SK-N-SH (cell line): Measurements from ENCODE around the gene VWDE. TPM values are rescaled to one million over a fixed set of nuclear protein-coding genes. Genes with fewer than 3 reads are reported as not detected.

Experiments
- CTCF ChIA-PET: fragments of 300-600, 350-600 bp; formaldehyde crosslinking; extraction: SDS; loops from one replicate; lab custom pipeline; 2021; lab: Yijun Ruan, JAX
- POLR2A ChIA-PET: fragments of 350-600 bp; sonication (Branson Sonifier 250); formaldehyde crosslinking; extraction: SDS; loops from one replicate; lab custom pipeline; 2020; ENCODE audit warnings: antibody characterized with exemption, inconsistent platforms; lab: Yijun Ruan, JAX
- DNase-seq: peaks from one replicate; pipeline ENCODE4 v3.0.0; 2012
- H2AFZ ChIP-seq: fragments of 200-600 bp; sonication (generic); 2 replicates; pipeline ENCODE4 v1.8.1; 2016; ENCODE audit warnings: antibody characterized with exemption, mild to moderate bottlenecking, low read depth
- H3F3A ChIP-seq: fragments of 200-600 bp; sonication (generic); replicated peaks from 2 replicates; pipeline ENCODE3; 2016; ENCODE audit warnings: antibody characterized with exemption, mild to moderate bottlenecking; ENCODE audit not compliant: insufficient read depth
- H3K27ac ChIP-seq, 2 experiments: fragments of 200-500 bp in 1 of 2; fragments of 200-600 bp in 1 of 2; sonication (Bioruptor generic) in 1 of 2; sonication (generic), shearing (Covaris generic) in 1 of 2; 2 replicates each; pipeline versions ENCODE4 v1.5.1 to v1.6.1; 2014 to 2016; ENCODE audit warnings: low read depth in 2 of 2, inconsistent platforms in 1 of 2, low read length in 1 of 2, mild to moderate bottlenecking in 1 of 2, mixed read lengths in 1 of 2
- H3K27me3 ChIP-seq: fragments of 200-600 bp; sonication (generic), shearing (Covaris generic); 2 replicates; pipeline ENCODE4 v1.6.1; 2016; ENCODE audit warnings: mixed run types; ENCODE audit not compliant: insufficient read depth
- H3K36me3 ChIP-seq, 2 experiments: fragments of 200-500 bp in 1 of 2; fragments of 200-600 bp in 1 of 2; sonication (Bioruptor generic) in 1 of 2; sonication (generic) in 1 of 2; replicated peaks in 1 of 2; 2 replicates each; pipeline versions ENCODE3 to v1.5.1; 2014 to 2016; ENCODE audit warnings: low read length in 1 of 2, mild to moderate bottlenecking in 1 of 2; ENCODE audit not compliant: insufficient read depth in 2 of 2, control insufficient read depth in 1 of 2
- H3K4me1 ChIP-seq, 2 experiments: fragments of 200-500 bp in 1 of 2; fragments of 200-600 bp in 1 of 2; sonication (Bioruptor generic) in 1 of 2; sonication (generic), shearing (Covaris generic) in 1 of 2; 2 replicates each; pipeline versions ENCODE4 v1.5.1 to v1.6.1; 2014 to 2016; ENCODE audit warnings: low read depth in 1 of 2, low read length in 1 of 2, mixed run types in 1 of 2; ENCODE audit not compliant: insufficient read depth in 2 of 2, control insufficient read depth in 1 of 2
- H3K4me2 ChIP-seq: fragments of 200-600 bp; sonication (generic), shearing (Covaris generic); 2 replicates; pipeline ENCODE4 v1.6.1; 2017; ENCODE audit warnings: mixed run types
- H3K4me3 ChIP-seq, 2 experiments: fragments of 200-500 bp in 1 of 2; fragments of 200-600 bp in 1 of 2; sonication (Bioruptor generic) in 1 of 2; sonication (generic), shearing (Covaris generic) in 1 of 2; 2 replicates each; pipeline versions ENCODE4 v1.5.1 to v1.8.1; 2014 to 2016; ENCODE audit warnings: low read depth in 2 of 2, inconsistent platforms in 1 of 2, low read length in 1 of 2, mild to moderate bottlenecking in 1 of 2, mixed read lengths in 1 of 2, moderate library complexity in 1 of 2
- H3K79me2 ChIP-seq: fragments of 200-600 bp; sonication (generic); 2 replicates; pipeline ENCODE4 v1.8.1; 2017; ENCODE audit warnings: mild to moderate bottlenecking; ENCODE audit not compliant: insufficient read depth
- H3K9ac ChIP-seq: fragments of 200-600 bp; sonication (generic); 2 replicates; pipeline ENCODE4 v1.6.1; 2017; ENCODE audit warnings: mixed run types
- H3K9me2 ChIP-seq: fragments of 200-600 bp; sonication (generic); 2 replicates; pipeline ENCODE4 v1.6.1; 2017; ENCODE audit warnings: mixed run types
- H3K9me3 ChIP-seq: fragments of 200-600 bp; sonication (generic); 2 replicates; pipeline ENCODE4 v1.6.1; 2017; ENCODE audit warnings: mixed run types, mild to moderate bottlenecking, moderate library complexity
- H4K20me1 ChIP-seq: fragments of 200-600 bp; sonication (generic); 2 replicates; pipeline ENCODE4 v1.6.1; 2017; ENCODE audit warnings: mild to moderate bottlenecking, mixed run types; ENCODE audit not compliant: insufficient read depth
- EP300 ChIP-seq, 2 experiments: IDR thresholded peaks; 2 replicates each; pipeline versions ENCODE4 v1.4.0 to v1.6.1; 2012; ENCODE audit warnings: borderline replicate concordance in 1 of 2, low read depth in 1 of 2, low read length in 1 of 2
- FOSL2 ChIP-seq: IDR thresholded peaks from 2 replicates; pipeline ENCODE4 v1.4.0; 2012; ENCODE audit warnings: low read depth, mild to moderate bottlenecking, moderate library complexity, borderline replicate concordance
- FOXJ3 ChIP-seq: sonication (generic); formaldehyde crosslinking; IDR thresholded peaks from 2 replicates; pipeline ENCODE4 v1.5.1; 2020; ENCODE audit warnings: mild to moderate bottlenecking, missing genetic modification reagents
- GABPA ChIP-seq: IDR thresholded peaks from 2 replicates; pipeline ENCODE4 v1.4.0; 2012; ENCODE audit warnings: low read depth, mild to moderate bottlenecking
- JUND ChIP-seq: IDR thresholded peaks from 2 replicates; pipeline ENCODE4 v1.4.0; 2012
- MAX ChIP-seq: IDR thresholded peaks from 2 replicates; pipeline ENCODE4 v1.4.0; 2012; ENCODE audit warnings: low read depth
- MEF2A ChIP-seq: IDR thresholded peaks from 2 replicates; pipeline ENCODE4 v1.4.0; 2012; ENCODE audit warnings: low read depth, borderline replicate concordance
- MXI1 ChIP-seq: IDR thresholded peaks from 2 replicates; pipeline ENCODE4 v1.6.1; 2012; ENCODE audit warnings: mild to moderate bottlenecking, low read depth, low read length, improper control_type of control experiment
- NRF1 ChIP-seq: IDR thresholded peaks from 2 replicates; pipeline ENCODE4 v1.6.1; 2012; ENCODE audit warnings: low read depth, mild to moderate bottlenecking, low read length
- PBX3 ChIP-seq: IDR thresholded peaks from 2 replicates; pipeline ENCODE4; 2012
- RCOR1 ChIP-seq: fragments of 150-350 bp; IDR thresholded peaks from 2 replicates; pipeline ENCODE4 v1.6.1; 2017; ENCODE audit warnings: antibody characterized with exemption, low read length
- RFX5 ChIP-seq: IDR thresholded peaks from 2 replicates; pipeline ENCODE4 v1.6.1; 2012; ENCODE audit warnings: mild to moderate bottlenecking, improper control_type of control experiment, low read length
- RXRA ChIP-seq: IDR thresholded peaks from 2 replicates; pipeline ENCODE4 v1.4.0; 2012; ENCODE audit warnings: low read depth, mild to moderate bottlenecking, borderline replicate concordance
- TAF1 ChIP-seq: IDR thresholded peaks from 2 replicates; pipeline ENCODE4 v1.6.1; 2012; ENCODE audit warnings: low read depth, mild to moderate bottlenecking, low read length, moderate library complexity, borderline replicate concordance
- TCF12 ChIP-seq: IDR thresholded peaks from 2 replicates; pipeline ENCODE4 v1.4.0; 2012
- TEAD4 ChIP-seq: IDR thresholded peaks from 2 replicates; pipeline ENCODE4 v1.4.0; 2012; ENCODE audit warnings: mild to moderate bottlenecking, borderline replicate concordance; ENCODE audit not compliant: insufficient read depth
- USF2 ChIP-seq: fragments of 150-350 bp; IDR thresholded peaks from 2 replicates; pipeline ENCODE4 v1.6.1; 2017; ENCODE audit warnings: antibody characterized with exemption, low read length, low read depth, borderline replicate concordance
- YY1 ChIP-seq: IDR thresholded peaks from 2 replicates; pipeline ENCODE4 v1.4.0; 2012; ENCODE audit warnings: low read depth, mild to moderate bottlenecking
- WGBS: methylation state at CpG from one replicate; pipeline ENCODE4 v1.1.6; 2017; ENCODE audit warnings: low lambda C conversion rate; 5-methylcytosine and 5-hydroxymethylcytosine counted together
- polyA plus RNA-seq, 3 experiments: library from polyadenylated mRNA; depleted of rRNA; stranded (reverse); fragments of >200 nt; gene quantifications; 2 replicates each; pipeline ENCODE4 v1.2.3, GENCODE V29; 2012
- TF ChIP-seq, protein P1 (sequence below): fragments of 200-600 bp; sonication (generic); IDR thresholded peaks from 2 replicates; pipeline ENCODE4 v1.6.1; 2017; ENCODE audit warnings: antibody characterized with exemption, mild to moderate bottlenecking, moderate library complexity
- TF ChIP-seq, protein P2 (sequence below): IDR thresholded peaks from 2 replicates; pipeline ENCODE4 v1.6.1; 2012; ENCODE audit warnings: mild to moderate bottlenecking, low read depth, low read length, moderate library complexity

VWDE gene
- polyA plus RNA-seq, 1 of the 3 experiments (the other 2 are of a cell fraction): not detected

DNA sequence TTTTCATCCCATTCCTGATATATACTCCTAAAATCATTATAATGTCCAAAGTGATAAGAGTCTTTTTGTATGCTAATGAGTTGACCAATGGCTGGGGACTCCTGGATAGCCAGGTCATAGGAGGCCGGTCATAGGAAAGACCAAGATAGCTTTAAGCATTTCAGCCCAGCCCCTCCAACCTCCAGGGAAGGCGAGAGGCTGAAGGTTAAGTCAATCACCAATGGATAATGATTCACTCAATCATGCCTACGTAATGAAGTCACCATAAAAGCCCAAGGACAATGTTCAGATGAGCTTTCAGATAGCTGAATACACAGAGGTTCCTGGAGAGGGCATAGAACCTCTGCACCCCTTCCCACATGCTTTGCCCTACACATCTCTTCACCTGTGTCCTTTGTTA lies 75.7 kb downstream of the VWDE start:
- Histone ChIP-seq H3K27me3 (no peaks in the 10 kb centered on the region), H3K4me2 (no peak overlapping the region), H2AFZ (no peak overlapping the region), H3K79me2 (no peaks in the 10 kb centered on the region), H3K9ac (no peak overlapping the region), H3F3A (no peaks in the 10 kb centered on the region), H3K4me3 (no peak overlapping the region), H3K4me1 (no peaks in the 10 kb centered on the region), H3K36me3 (no peaks in the 10 kb centered on the region), H3K27ac (no peak overlapping the region), H3K9me2 (no peaks in the 10 kb centered on the region), H4K20me1 (no peaks in the 10 kb centered on the region), H3K9me3 (no peaks in the 10 kb centered on the region)
- 40% methylated on average over 3 of the region's 3 CpGs for WGBS
- TF ChIP-seq RXRA (no peak), MAX (no peak), YY1 (no peak), FOXJ3 (CRISPR knock-in tag) (no peak), TAF1 (no peak)
- TF ChIP-seq, protein P1, sequence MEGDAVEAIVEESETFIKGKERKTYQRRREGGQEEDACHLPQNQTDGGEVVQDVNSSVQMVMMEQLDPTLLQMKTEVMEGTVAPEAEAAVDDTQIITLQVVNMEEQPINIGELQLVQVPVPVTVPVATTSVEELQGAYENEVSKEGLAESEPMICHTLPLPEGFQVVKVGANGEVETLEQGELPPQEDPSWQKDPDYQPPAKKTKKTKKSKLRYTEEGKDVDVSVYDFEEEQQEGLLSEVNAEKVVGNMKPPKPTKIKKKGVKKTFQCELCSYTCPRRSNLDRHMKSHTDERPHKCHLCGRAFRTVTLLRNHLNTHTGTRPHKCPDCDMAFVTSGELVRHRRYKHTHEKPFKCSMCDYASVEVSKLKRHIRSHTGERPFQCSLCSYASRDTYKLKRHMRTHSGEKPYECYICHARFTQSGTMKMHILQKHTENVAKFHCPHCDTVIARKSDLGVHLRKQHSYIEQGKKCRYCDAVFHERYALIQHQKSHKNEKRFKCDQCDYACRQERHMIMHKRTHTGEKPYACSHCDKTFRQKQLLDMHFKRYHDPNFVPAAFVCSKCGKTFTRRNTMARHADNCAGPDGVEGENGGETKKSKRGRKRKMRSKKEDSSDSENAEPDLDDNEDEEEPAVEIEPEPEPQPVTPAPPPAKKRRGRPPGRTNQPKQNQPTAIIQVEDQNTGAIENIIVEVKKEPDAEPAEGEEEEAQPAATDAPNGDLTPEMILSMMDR: no peak
- CTCF ChIA-PET: interaction anchor here (0.9 kb wide), 1 partner anchor 9 kb away, joined by 3 read pairs; no protein-coding TSS in a partner anchor
- POLR2A ChIA-PET: no interaction called here
- no peak for DNase-seq

DNA sequence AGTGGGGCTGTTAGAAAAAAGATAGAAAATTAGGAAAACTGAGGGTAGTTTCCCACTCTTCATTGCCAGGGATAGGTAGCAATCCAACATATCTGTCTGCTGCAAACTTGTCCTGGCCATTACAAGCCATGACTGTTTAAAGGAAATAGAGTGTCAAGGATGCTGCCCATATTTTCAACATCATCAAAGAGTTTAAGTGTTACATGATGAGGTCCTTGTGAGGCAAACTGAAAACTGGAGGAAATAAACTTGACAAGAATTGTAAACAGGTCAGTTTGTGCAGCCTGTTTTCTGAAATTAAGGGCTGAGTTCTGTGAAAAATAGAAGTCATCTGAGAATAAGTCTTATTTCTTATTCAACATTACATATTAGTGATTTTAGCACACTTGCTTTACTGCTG lies 78.0 kb downstream of the VWDE start:
- H3K9me3 ChIP-seq: no peaks in the 10 kb centered on the region
- H3F3A ChIP-seq: no peaks in the 10 kb centered on the region
- no peak overlapping the region for H2AFZ ChIP-seq
- H3K4me3 ChIP-seq: no peak overlapping the region
- no peaks in the 10 kb centered on the region for H3K27me3 ChIP-seq
- no peaks in the 10 kb centered on the region for H3K36me3 ChIP-seq
- no peaks in the 10 kb centered on the region for H3K9me2 ChIP-seq
- H3K27ac ChIP-seq: no peak overlapping the region
- H3K4me2 ChIP-seq: no peak overlapping the region
- DNase-seq: no peak
- H3K79me2 ChIP-seq: no peaks in the 10 kb centered on the region
- H4K20me1 ChIP-seq: no peaks in the 10 kb centered on the region
- POLR2A ChIA-PET: no interaction called here
- CTCF ChIA-PET: interaction anchor here (1.2 kb wide), 1 partner anchor 12 kb away, joined by 3 read pairs; no protein-coding TSS in a partner anchor
- H3K9ac ChIP-seq: no peak overlapping the region
- TF ChIP-seq MAX (no peak), MEF2A (no peak), YY1 (no peak), FOXJ3 (CRISPR knock-in tag) (no peak), TAF1 (no peak), TEAD4 (no peak), GABPA (no peak), NRF1 (no peak), FOSL2 (no peak), RCOR1 (no peak), EP300 (IDR thresholded peaks at IDR 0.05; ENCODE audit: borderline replicate concordance in 1 of 2, low read depth in 1 of 2, low read length in 1 of 2) (no peak), RFX5 (no peak), TCF12 (no peak), USF2 (no peak), JUND (no peak), MXI1 (no peak), PBX3 (no peak)
- TF ChIP-seq, protein P2, sequence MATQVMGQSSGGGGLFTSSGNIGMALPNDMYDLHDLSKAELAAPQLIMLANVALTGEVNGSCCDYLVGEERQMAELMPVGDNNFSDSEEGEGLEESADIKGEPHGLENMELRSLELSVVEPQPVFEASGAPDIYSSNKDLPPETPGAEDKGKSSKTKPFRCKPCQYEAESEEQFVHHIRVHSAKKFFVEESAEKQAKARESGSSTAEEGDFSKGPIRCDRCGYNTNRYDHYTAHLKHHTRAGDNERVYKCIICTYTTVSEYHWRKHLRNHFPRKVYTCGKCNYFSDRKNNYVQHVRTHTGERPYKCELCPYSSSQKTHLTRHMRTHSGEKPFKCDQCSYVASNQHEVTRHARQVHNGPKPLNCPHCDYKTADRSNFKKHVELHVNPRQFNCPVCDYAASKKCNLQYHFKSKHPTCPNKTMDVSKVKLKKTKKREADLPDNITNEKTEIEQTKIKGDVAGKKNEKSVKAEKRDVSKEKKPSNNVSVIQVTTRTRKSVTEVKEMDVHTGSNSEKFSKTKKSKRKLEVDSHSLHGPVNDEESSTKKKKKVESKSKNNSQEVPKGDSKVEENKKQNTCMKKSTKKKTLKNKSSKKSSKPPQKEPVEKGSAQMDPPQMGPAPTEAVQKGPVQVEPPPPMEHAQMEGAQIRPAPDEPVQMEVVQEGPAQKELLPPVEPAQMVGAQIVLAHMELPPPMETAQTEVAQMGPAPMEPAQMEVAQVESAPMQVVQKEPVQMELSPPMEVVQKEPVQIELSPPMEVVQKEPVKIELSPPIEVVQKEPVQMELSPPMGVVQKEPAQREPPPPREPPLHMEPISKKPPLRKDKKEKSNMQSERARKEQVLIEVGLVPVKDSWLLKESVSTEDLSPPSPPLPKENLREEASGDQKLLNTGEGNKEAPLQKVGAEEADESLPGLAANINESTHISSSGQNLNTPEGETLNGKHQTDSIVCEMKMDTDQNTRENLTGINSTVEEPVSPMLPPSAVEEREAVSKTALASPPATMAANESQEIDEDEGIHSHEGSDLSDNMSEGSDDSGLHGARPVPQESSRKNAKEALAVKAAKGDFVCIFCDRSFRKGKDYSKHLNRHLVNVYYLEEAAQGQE: no peak
- H3K4me1 ChIP-seq: no peaks in the 10 kb centered on the region; a peak in 1 of 4 replicates
